Stimulated activated CD8-positive, alpha-beta memory T cell treated with anti-CD3 and anti-CD28 coated beads, Interleukin-7, amount 100 ng/mL, for 48 hours (primary cell): ENCODE results near the gene GRM6.

Experiments
- DNase-seq, 2 donors: peaks; one replicate each; pipeline ENCODE4 v3.0.0-alpha.2; 2020; ENCODE audit warnings: low read depth in 1 of 2; ENCODE audit errors: extremely low read depth in 1 of 2

Gene GRM6

GRCh38 chr5:178984145-178985072 lies 10.7 kb downstream of the GRM6 start:
- DNase-seq: no peak

- DNase-seq: no peak
Observed at GRCh38 chr5:178983728-178984127, 11.4 kb downstream of the GRM6 start.

GRCh38 chr5:178982941-178983340 lies 12.2 kb downstream of the GRM6 start:
- DNase-seq: no peak

- DNase-seq: no peak
Observed at GRCh38 chr5:178981381-178981780, 13.7 kb downstream of the GRM6 start.

GRCh38 chr5:178965465-178966055 lies 29.6 kb downstream of the GRM6 start:
- no peak for DNase-seq

GRCh38 chr5:178941361-178941760 lies 53.8 kb downstream of the GRM6 start:
- DNase-seq: no peak

- DNase-seq: no peak
Observed at GRCh38 chr5:178940569-178941360, 54.4 kb downstream of the GRM6 start, which contains the start of gene ZNF454. Gene ZNF454 (plus strand): TSS chr5:178941198. CDS start chr5:178942792, 1,594 bp downstream.

GRCh38 chr5:178931846-178932760 lies 63.0 kb downstream of the GRM6 start:
- DNase-seq: no peak
